ENCODE data around the gene EYA3.

EYA3 gene

DNA sequence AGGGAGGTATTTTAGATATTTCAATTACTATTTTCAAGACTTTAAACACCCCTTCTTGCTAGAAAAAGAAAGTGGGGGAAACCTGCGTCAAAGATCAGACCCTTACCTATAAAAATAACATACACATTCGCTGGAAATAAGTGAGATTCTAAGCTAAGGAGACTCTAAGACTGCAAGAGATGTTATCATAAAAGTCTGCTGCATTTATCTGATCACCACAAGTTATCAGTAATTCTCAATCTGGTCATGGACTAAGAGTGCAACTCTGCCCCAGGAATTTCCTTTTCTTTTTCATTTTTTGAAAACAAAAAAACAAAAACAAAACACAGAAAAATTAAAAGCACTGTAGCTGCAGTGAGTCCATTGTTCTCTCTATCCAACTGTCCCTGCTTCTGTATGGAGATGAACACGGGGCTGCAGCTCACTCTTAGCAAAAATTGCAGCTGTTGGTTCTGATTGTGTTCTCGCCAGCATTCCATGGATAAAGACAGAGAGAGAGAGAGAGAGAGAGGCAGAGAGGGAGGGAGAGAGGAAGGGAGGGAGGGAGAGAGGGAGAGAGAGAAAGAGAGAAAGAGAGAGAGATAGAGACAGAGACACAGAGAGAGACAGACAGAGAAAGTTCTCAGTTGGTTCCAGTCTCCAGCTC lies 114.5 kb downstream of the EYA3 start:
- DNase-seq (ENCODE audit: insufficient read length) = no peak
- TF ChIP-seq POLR2A (IDR thresholded peaks at IDR 0.05; ENCODE audit: low read depth, low read length) = no peak
- no peak for TF ChIP-seq POLR2AphosphoS5 (IDR thresholded peaks at IDR 0.05; ENCODE audit: low read depth, low read length)
- TF ChIP-seq TAF1 (IDR thresholded peaks at IDR 0.05; ENCODE audit: borderline replicate concordance, low read depth, low read length) = no peak
- no peak for FAIRE-seq

DNA sequence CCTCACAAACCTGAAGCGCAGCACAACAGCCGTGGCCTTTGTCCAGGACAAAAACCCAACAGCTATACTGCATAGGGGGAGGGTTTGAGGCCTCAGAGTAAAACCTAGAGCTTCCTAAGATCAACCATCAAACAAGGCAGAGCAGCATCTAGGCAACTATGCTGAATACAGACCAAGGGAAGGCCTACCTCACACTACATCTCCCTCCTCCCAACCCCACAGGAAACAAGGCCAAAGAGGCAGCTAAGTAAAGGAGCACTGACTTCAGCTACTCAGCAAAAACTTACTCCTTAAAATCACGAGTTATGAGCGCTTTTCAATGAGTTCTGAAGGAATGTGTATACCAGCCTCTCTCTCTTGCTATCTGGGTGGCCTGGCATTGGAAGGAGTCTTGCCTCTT lies 116.3 kb downstream of the EYA3 start:
- TF ChIP-seq POLR2AphosphoS5 (IDR thresholded peaks at IDR 0.05; ENCODE audit: low read depth, low read length) = no peak
- no peak for FAIRE-seq
- no peak for DNase-seq (ENCODE audit: insufficient read length)

DNA sequence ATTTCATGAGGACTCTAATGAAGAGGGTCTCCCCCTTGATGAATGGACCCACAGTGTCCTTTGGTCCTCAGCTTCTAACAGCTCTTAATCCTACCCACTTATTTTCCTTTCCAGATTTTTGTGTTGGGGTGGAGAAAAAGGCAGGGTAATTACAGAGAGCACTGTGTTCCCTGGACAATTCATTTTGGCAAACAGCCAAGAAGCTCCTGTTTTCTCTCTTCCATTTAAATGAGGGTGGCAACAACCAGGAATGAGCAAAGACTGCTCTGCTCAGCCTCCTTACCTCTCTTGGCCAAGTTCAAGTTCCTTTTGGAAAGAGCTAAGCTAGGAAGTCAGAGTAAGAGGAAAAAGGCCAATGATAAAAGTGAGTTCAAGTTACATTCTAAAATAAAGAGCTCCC lies 116.7 kb downstream of the EYA3 start:
- FAIRE-seq (no peak), DNase-seq (ENCODE audit: insufficient read length) (no peak)
- TF ChIP-seq POLR2A (IDR thresholded peaks at IDR 0.05; ENCODE audit: low read depth, low read length) (no peak), POLR2AphosphoS5 (IDR thresholded peaks at IDR 0.05; ENCODE audit: low read depth, low read length) (no peak), TAF1 (IDR thresholded peaks at IDR 0.05; ENCODE audit: borderline replicate concordance, low read depth, low read length) (no peak)

DNA sequence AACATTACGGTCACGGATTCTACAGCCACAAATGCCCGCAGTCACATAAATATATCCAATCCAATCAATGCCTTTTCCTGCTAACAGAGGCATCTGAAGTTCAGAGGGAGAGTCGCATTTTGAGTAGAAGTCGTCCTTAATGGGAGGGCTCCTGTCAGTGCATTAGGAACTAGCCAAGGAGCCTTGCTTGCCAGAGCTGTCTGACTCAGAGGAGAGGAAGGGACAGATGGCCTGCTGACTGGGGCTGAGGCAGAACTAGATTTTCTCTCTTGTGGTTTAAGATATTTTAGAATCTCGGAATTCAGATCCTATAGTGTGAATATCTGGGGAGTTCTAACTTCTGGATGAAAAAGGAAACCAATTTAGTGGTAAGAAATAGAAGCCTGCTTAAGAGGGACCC lies 118.0 kb downstream of the EYA3 start:
- FAIRE-seq (no peak), DNase-seq (ENCODE audit: insufficient read length) (no peak)
- no peak for TF ChIP-seq POLR2A (IDR thresholded peaks at IDR 0.05; ENCODE audit: low read depth, low read length)
- no peak for TF ChIP-seq POLR2AphosphoS5 (IDR thresholded peaks at IDR 0.05; ENCODE audit: low read depth, low read length)

DNA sequence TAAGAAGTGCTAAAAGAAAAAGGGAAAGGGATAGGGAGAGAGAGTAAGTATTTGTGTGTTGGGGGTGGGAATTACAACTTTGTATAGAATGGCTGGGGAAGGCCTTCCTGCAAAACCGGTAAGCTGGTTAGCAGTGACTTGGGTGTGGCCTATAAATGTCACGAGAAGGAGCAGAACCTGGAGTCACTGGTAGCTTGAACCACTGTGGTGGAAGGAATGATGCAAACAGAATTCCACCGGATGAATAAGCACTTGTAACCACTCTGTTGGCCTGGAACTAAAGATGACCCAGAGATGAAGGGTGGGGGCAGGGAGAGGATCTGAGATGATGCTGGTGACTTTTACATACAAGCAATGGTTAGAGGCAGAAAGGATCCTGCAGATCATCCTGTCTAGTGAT lies 119.7 kb downstream of the EYA3 start:
- no peak for DNase-seq (ENCODE audit: insufficient read length)
- TF ChIP-seq TAF1 (IDR thresholded peaks at IDR 0.05; ENCODE audit: borderline replicate concordance, low read depth, low read length) (no peak), POLR2AphosphoS5 (IDR thresholded peaks at IDR 0.05; ENCODE audit: low read depth, low read length) (no peak), POLR2A (IDR thresholded peaks at IDR 0.05; ENCODE audit: low read depth, low read length) (no peak)
- no peak for FAIRE-seq

DNA sequence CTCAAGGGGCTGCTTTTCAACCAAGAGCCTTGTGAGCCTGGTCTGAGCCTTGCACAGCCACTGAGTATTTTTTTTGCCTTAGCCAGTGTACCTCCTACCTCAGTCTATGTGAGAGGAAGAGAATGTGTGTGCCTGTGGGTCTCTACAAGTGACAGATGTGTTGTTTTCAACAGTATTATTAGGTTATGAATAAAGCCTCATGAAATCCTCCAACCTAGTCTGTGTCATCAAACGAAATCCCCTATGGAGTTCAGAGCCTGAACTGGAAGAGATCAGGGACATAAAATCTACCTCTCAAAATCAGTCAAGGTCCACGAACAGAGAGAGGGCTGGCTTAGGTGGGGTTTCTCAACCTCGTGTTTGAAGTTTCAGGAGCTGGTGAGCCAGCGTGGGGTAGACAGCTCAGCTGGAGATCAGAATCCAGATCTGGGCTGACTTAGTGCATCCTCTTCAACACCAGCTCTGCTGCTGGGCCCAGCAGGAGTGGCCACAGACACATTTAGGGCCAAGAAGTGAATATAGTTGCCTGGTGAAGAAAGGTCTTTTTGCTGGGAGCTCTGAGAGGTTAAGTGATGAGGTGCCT lies 120.4 kb downstream of the EYA3 start:
- DNase-seq (ENCODE audit: insufficient read length) (no peak), FAIRE-seq (no peak)
- TF ChIP-seq POLR2AphosphoS5 (IDR thresholded peaks at IDR 0.05; ENCODE audit: low read depth, low read length) (no peak), TAF1 (IDR thresholded peaks at IDR 0.05; ENCODE audit: borderline replicate concordance, low read depth, low read length) (no peak), POLR2A (IDR thresholded peaks at IDR 0.05; ENCODE audit: low read depth, low read length) (no peak)

DNA sequence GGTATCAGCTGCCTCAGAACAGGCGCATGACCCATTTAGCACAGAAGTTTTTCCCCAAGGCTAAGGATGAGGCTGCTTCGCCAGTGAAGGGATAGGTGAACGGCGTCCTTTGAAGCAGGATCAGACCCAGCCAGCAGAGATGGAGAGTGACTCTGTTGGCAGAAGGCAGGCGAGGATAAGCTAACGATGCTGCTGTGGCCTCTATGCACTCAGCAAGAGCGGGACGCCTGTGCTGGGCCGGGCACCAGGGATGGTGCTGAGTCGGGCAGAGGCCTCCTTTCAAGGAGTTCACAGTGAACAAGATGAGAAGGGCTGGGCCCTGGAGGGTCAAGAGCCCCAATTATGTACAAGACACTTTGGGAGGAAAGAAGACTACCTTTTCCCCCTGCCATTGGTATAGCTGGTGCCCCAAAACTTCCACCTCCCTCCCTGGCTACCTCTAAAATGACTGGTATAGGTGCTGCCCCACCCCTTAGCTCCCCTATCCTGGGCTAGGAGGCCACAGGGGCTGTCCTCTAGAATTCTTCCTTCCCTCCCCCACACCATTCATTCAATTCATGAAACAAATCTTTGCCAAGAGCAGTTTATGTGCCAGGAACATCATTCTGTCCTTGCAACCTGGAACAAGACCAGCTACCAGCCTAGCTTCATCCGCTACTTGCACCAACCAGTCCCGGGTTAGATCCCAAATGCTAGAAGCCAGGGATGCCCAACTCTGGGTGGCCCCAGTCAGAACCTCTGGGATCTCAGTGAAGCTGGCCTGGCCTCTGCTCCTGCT lies 121.1 kb downstream of the EYA3 start:
- no peak for TF ChIP-seq POLR2A (IDR thresholded peaks at IDR 0.05; ENCODE audit: low read depth, low read length)
- FAIRE-seq (no peak), DNase-seq (ENCODE audit: insufficient read length) (no peak)

DNA sequence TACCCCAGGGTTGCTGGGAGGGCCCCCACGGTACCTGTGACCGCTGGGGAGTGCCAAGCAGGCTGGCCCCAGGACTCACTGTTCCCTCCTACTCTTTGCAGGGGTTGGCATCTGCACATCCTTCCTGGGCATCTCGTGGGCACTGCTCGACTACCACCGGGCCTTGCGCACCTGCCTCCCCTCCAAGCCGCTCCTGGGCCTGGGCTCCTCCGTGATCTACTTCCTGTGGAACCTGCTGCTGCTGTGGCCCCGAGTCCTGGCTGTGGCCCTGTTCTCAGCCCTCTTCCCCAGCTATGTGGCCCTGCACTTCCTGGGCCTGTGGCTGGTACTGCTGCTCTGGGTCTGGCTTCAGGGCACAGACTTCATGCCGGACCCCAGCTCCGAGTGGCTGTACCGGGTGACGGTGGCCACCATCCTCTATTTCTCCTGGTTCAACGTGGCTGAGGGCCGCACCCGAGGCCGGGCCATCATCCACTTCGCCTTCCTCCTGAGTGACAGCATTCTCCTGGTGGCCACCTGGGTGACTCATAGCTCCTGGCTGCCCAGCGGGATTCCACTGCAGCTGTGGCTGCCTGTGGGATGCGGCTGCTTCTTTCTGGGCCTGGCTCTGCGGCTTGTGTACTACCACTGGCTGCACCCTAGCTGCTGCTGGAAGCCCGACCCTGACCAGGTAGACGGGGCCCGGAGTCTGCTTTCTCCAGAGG lies 121.9 kb downstream of the EYA3 start:
- DNase-seq (ENCODE audit: insufficient read length) = no peak
- TF ChIP-seq TAF1 (IDR thresholded peaks at IDR 0.05; ENCODE audit: borderline replicate concordance, low read depth, low read length) = no peak
- TF ChIP-seq POLR2AphosphoS5 (IDR thresholded peaks at IDR 0.05; ENCODE audit: low read depth, low read length) = no peak
- no peak for TF ChIP-seq POLR2A (IDR thresholded peaks at IDR 0.05; ENCODE audit: low read depth, low read length)
- FAIRE-seq = no peak

DNA sequence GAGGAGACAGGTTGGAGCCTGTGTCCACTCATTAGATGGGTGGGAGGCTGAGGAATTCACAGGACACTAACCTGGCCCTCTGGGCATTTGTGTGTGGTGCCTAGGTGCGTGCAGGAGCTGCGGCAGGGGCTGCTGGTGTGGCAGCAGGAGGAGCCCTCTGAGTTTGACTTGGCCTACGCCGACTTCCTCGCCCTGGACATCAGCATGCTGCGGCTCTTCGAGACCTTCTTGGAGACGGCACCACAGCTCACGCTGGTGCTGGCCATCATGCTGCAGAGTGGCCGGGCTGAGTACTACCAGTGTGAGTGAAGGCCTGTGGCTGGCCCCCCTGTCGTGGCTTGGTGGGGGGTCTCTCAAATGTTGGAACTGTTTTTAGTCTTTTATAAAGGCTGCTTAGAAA lies 125.0 kb downstream of the EYA3 start:
- no peak for FAIRE-seq
- TF ChIP-seq POLR2A (IDR thresholded peaks at IDR 0.05; ENCODE audit: low read depth, low read length) (no peak), POLR2AphosphoS5 (IDR thresholded peaks at IDR 0.05; ENCODE audit: low read depth, low read length) (no peak)

DNA sequence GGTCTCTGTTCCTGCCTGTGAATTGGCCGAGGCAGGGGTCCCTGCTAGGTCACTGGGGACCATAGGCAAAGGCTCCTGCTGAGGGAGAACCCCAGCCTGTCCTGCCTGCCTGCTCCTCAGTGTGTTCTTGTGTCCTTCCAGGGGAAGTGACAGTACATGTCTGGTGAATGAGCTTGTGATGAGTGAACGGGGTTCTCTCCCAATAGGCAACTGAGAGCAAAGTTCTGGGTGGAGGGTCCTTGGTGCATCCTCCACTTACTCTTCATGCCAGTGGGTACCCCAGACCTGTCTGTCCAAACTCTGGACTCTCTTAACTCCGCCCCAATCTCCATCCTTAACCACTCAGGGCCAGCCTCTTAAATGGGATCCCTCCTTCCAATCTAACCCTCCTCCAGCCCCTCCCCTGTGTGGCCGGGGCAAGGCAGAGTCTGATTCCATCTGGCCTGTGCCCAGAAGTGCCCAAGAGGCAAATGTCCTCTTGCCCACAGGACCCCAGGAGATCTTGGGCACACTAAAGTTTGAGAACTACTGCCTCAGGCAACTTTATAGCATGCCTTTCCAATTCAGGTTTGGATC lies 126.7 kb downstream of the EYA3 start:
- TF ChIP-seq POLR2A (IDR thresholded peaks at IDR 0.05; ENCODE audit: low read depth, low read length) (no peak), TAF1 (IDR thresholded peaks at IDR 0.05; ENCODE audit: borderline replicate concordance, low read depth, low read length) (no peak), POLR2AphosphoS5 (IDR thresholded peaks at IDR 0.05; ENCODE audit: low read depth, low read length) (no peak)
- FAIRE-seq = no peak

More for the DNA sequence above, 125.0 kb downstream of the EYA3 start:
- DNase-seq (ENCODE audit: insufficient read length) = no peak

DNA sequence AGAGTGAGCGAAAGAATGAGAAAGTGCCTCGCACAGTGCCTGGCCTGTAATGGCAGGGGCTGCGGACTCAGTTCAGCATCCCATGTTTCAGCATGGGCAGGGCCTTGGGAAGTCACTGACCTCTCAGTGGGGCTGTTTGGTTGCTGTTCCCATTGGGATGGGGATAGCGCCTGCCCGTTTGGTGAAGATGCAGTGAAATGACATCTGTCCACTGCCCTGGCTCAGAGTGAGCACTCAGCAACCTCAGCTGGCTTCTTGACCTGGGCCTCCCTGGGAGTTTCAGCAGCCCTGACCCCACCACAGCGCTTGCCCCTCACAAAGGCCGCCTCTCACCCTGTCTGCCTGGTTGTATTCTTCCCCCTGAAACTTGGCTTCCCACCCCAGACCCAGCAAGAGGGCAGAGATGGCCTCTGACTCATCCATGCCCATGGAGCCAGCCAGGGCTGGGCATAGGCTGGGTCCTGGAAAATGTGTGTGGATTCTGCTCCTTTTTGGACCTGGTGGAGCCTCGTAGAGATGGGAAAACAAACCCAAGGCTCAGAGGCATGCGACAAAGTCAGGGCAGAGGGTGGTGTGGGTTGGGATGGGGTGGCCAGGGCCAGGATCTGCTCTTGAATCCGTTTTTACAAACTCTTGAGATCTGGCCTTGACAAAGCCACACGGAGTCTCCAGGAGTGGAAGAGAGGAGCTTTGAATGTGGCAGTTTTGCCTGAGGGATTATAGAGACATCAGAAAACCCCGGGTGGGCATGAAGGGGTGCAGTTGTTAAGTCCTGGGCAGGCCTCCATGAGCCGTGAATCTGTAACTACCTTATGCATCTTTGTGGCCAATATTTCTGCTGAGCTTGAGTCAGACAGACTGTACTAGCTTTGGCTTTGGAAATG lies 127.4 kb downstream of the EYA3 start:
- FAIRE-seq (no peak), DNase-seq (ENCODE audit: insufficient read length) (no peak)
- TF ChIP-seq POLR2AphosphoS5 (IDR thresholded peaks at IDR 0.05; ENCODE audit: low read depth, low read length) (no peak), POLR2A (IDR thresholded peaks at IDR 0.05; ENCODE audit: low read depth, low read length) (no peak), TAF1 (IDR thresholded peaks at IDR 0.05; ENCODE audit: borderline replicate concordance, low read depth, low read length) (no peak)

More for the DNA sequence above, 126.7 kb downstream of the EYA3 start:
- no peak for DNase-seq (ENCODE audit: insufficient read length)
